OCI-LY7 (cell line): ENCODE data around the gene PRPF40B. TPM values are rescaled to one million over a fixed set of nuclear protein-coding genes. Genes with fewer than 3 reads are reported as not detected.

Experiments
- BruUV-seq: library from RNA; stranded (reverse); fragments of 400-500 nt; replicated peaks from 2 replicates; lab custom pipeline; 2021; lab: Mats Ljungman, UMichigan
- CTCF ChIA-PET: fragments of 300-600 bp; sonication (Branson Sonifier 250); formaldehyde crosslinking; loops from one replicate; lab custom pipeline; 2022; ENCODE audit warnings: antibody characterized with exemption; ENCODE audit not compliant: unreplicated experiment; lab: Charles Lee
- POLR2A ChIA-PET: fragments of 300-600 bp; sonication (Branson Sonifier 250); formaldehyde crosslinking; loops from one replicate; lab custom pipeline; 2022; ENCODE audit warnings: antibody characterized with exemption; lab: Charles Lee
- DNase-seq: peaks from one replicate; pipeline ENCODE4 v3.0.0-alpha.2; 2015; ENCODE audit warnings: low spot score
- H2AFZ ChIP-seq: fragments of 200-600 bp; sonication (generic), shearing (Covaris generic); 2 replicates; pipeline ENCODE4 v1.6.1; 2014; ENCODE audit warnings: mild to moderate bottlenecking, antibody characterized with exemption, low read length, moderate library complexity
- H3K27ac ChIP-seq: fragments of 200-600 bp; sonication (generic); 2 replicates; pipeline ENCODE4 v1.5.1; 2014; ENCODE audit warnings: mixed run types, low read depth, mild to moderate bottlenecking, moderate library complexity, low read length, inconsistent platforms; ENCODE audit not compliant: poor library complexity, severe bottlenecking
- H3K36me3 ChIP-seq: fragments of 200-600 bp; sonication (generic); 2 replicates; pipeline ENCODE4 v1.6.1; 2014; ENCODE audit warnings: mild to moderate bottlenecking, antibody characterized with exemption, low read length, moderate library complexity, mixed read lengths; ENCODE audit not compliant: insufficient read depth
- H3K4me1 ChIP-seq: fragments of 200-600 bp; sonication (generic); 2 replicates; pipeline ENCODE4 v1.5.1; 2014; ENCODE audit warnings: mild to moderate bottlenecking, low read length; ENCODE audit not compliant: insufficient read depth, poor library complexity, severe bottlenecking
- H3K4me2 ChIP-seq: fragments of 200-600 bp; sonication (generic); 2 replicates; pipeline ENCODE4 v1.6.1; 2014; ENCODE audit warnings: mild to moderate bottlenecking, low read length
- H3K4me3 ChIP-seq: fragments of 200-600 bp; sonication (generic); 2 replicates; pipeline ENCODE4 v1.5.1; 2014; ENCODE audit warnings: mild to moderate bottlenecking, low read depth, low read length; ENCODE audit not compliant: poor library complexity, severe bottlenecking
- H3K79me2 ChIP-seq: fragments of 200-600 bp; sonication (generic); 2 replicates; pipeline ENCODE4 v1.6.1; 2016; ENCODE audit warnings: low read depth, mild to moderate bottlenecking, low read length, moderate library complexity, mixed read lengths; ENCODE audit not compliant: insufficient read depth
- H3K9me2 ChIP-seq: fragments of 200-600 bp; sonication (generic); 2 replicates; pipeline ENCODE4 v1.6.1; 2016; ENCODE audit warnings: mild to moderate bottlenecking, low read length, mixed read lengths; ENCODE audit not compliant: insufficient read depth
- H3K9me3 ChIP-seq: fragments of 200-600 bp; sonication (generic); 2 replicates; pipeline ENCODE4 v1.6.1; 2014; ENCODE audit warnings: mild to moderate bottlenecking, mixed run types, low read length, mixed read lengths
- H4K20me1 ChIP-seq: fragments of 200-600 bp; sonication (generic); 2 replicates; pipeline ENCODE4 v1.6.1; 2014; ENCODE audit warnings: mild to moderate bottlenecking, antibody characterized with exemption, low read length, moderate library complexity, mixed read lengths; ENCODE audit not compliant: insufficient read depth
- CTCF ChIP-seq: fragments of 200-600 bp; sonication (generic); conservative IDR thresholded peaks from 2 replicates; pipeline ENCODE4 v1.5.1; 2014; ENCODE audit warnings: mild to moderate bottlenecking, antibody characterized with exemption, low read length, moderate library complexity, mixed read lengths
- EZH2phosphoT487 ChIP-seq: fragments of 200-600 bp; sonication (generic); IDR thresholded peaks from 2 replicates; pipeline ENCODE4 v1.6.1; 2018; ENCODE audit warnings: low read depth, borderline replicate concordance, mild to moderate bottlenecking, mixed run types, antibody characterized with exemption, low read length, moderate library complexity, mixed read lengths
- intact Hi-C: fragments of 100-400 bp; cut with micrococcal nuclease; formaldehyde crosslinking; loops from one replicate; pipeline ENCODE4 v1.10.0; 2022; ENCODE audit not compliant: unreplicated experiment
- total RNA-seq, 2 experiments: library from RNA; depleted of rRNA in 1 of 2; stranded (reverse); fragments of >200 nt in 1 of 2; shearing (Covaris generic) in 1 of 2; gene quantifications; 2 replicates each; pipeline ENCODE4 v1.2.3, GENCODE V29; 2014 to 2022

The PRPF40B gene
- total RNA-seq, 2 experiments from 2014 or later = 11.3 to 26.3 TPM

- intact Hi-C loops = no loop called here
- H3K4me3 ChIP-seq = no peak overlapping the region
- H3K9me2 ChIP-seq = no peaks in the 10 kb centered on the region
- H3K4me2 ChIP-seq = no peak overlapping the region
- no peaks in the 10 kb centered on the region for H3K4me1 ChIP-seq
- no peaks in the 10 kb centered on the region for H4K20me1 ChIP-seq
- no TSS peak for BruUV-seq
- peaks cover 26% of the 10 kb centered on the region for H3K36me3 ChIP-seq
- DNase-seq = no peak
- TF ChIP-seq EZH2phosphoT487 (no peak), CTCF (no peak)
- CTCF ChIA-PET = no interaction called here
- 0 out of 2 replicates have a peak, but pooled peaks cover 4% of the 10 kb centered on the region for H3K9me3 ChIP-seq
- POLR2A ChIA-PET = interaction anchor here (0.6 to 1.0 kb wide), 3 partner anchors 10 to 456 kb away, joined by 3 to 4 read pairs (median 3); no protein-coding TSS in a partner anchor
- no peak overlapping the region for H3K27ac ChIP-seq
- H2AFZ ChIP-seq = no peak overlapping the region
- H3K79me2 ChIP-seq = no peaks in the 10 kb centered on the region
These were observed 34.4 kb upstream of the PRPF40B start for GRCh38 chr12:49588721-49589516.

GRCh38 chr12:49598527-49598926, 24.8 kb upstream of the PRPF40B start:
- 0 out of 2 replicates have a peak, but pooled peaks cover 4% of the 10 kb centered on the region for H3K36me3 ChIP-seq
- ChIA-PET CTCF (no interaction called here), POLR2A (no interaction called here)
- no peak overlapping the region for H3K27ac ChIP-seq
- no peak overlapping the region for H3K4me2 ChIP-seq
- no peaks in the 10 kb centered on the region for H3K9me3 ChIP-seq
- no peak for DNase-seq
- no peaks in the 10 kb centered on the region for H3K4me1 ChIP-seq
- no peak overlapping the region for H3K4me3 ChIP-seq
- no peaks in the 10 kb centered on the region for H3K79me2 ChIP-seq
- intact Hi-C loops = no loop called here
- TF ChIP-seq EZH2phosphoT487 = no peak
- no peak for TF ChIP-seq CTCF
- no peaks in the 10 kb centered on the region for H3K9me2 ChIP-seq
- no peaks in the 10 kb centered on the region for H4K20me1 ChIP-seq
- no TSS peak for BruUV-seq
- H2AFZ ChIP-seq = no peak overlapping the region

- BruUV-seq = no TSS peak
- no peak for DNase-seq
- ChIA-PET POLR2A (interaction anchor here (0.6 kb wide), 1 partner anchor 10 kb away, joined by 3 read pairs; no protein-coding TSS in a partner anchor), CTCF (no interaction called here)
- Histone ChIP-seq H3K36me3 (no peaks in the 10 kb centered on the region), H3K79me2 (no peaks in the 10 kb centered on the region), H3K9me2 (no peaks in the 10 kb centered on the region), H3K9me3 (no peaks in the 10 kb centered on the region), H3K27ac (no peak overlapping the region), H3K4me2 (no peak overlapping the region), H4K20me1 (no peaks in the 10 kb centered on the region), H2AFZ (no peak overlapping the region), H3K4me1 (peaks cover 4% of the 10 kb centered on the region), H3K4me3 (no peak overlapping the region)
- TF ChIP-seq CTCF (no peak), EZH2phosphoT487 (no peak)
- intact Hi-C loops = no loop called here
These were observed 23.4 kb upstream of the PRPF40B start for GRCh38 chr12:49599961-49600360.
